Measurements from ENCODE around the gene DPT.

Gene DPT

DNA sequence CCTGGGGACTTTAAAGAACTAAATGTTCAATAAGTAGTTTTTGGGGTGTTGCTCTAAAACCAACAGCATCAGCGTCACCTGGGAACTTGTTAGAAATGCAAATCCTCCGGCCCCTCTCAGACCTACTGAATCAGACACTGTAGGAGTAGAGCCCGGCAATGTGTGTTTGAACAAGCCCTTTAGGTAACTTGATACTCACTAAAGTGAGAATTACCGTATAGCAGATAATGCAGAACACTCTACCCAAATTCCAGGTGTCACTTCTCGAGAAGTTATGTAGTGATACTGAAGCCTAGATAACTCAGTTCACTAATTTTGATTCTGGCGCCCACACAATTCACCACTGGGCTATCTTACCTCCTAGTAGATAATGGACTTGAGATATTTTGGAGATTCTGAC, 3.7 kb upstream of the DPT start:
- Histone ChIP-seq H3F3A (ENCODE audit: insufficient read depth, low read length) (no peaks in the 10 kb centered on the region), H3K36me3 (replicated peaks; ENCODE audit: insufficient read depth, low read length) (no peaks in the 10 kb centered on the region), H3K4me3 (ENCODE audit: low read length) (no peak overlapping the region), H3K79me2 (ENCODE audit: low read length) (no peaks in the 10 kb centered on the region), H3K27ac (ENCODE audit: low read length) (no peak overlapping the region), H3K9me2 (replicated peaks; ENCODE audit: insufficient read depth, low read length) (no peaks in the 10 kb centered on the region), H3K9me3 (replicated peaks; ENCODE audit: insufficient read depth, low read length) (no peaks in the 10 kb centered on the region), H3K27me3 (replicated peaks; ENCODE audit: insufficient read depth, low read length) (peaks cover 18% of the 10 kb centered on the region; the same call in 1 of the 2 replicates), H3K4me2 (ENCODE audit: low read depth, low read length) (no peak overlapping the region), H2AFZ (ENCODE audit: low read length) (no peak overlapping the region), H3K9ac (ENCODE audit: low read length) (no peak overlapping the region), H4K20me1 (ENCODE audit: insufficient read depth, low read length) (no peaks in the 10 kb centered on the region), H3K4me1 (ENCODE audit: low read length) (no peaks in the 10 kb centered on the region)
- DNase-seq, result no peak
- TF ChIP-seq EZH2 (optimal IDR thresholded peaks at IDR 0.05; ENCODE audit: low read depth, low read length) (no peak), EZH2phosphoT487 (IDR thresholded peaks at IDR 0.05; ENCODE audit: low read length) (no peak)
- TF ChIP-seq, protein P1, sequence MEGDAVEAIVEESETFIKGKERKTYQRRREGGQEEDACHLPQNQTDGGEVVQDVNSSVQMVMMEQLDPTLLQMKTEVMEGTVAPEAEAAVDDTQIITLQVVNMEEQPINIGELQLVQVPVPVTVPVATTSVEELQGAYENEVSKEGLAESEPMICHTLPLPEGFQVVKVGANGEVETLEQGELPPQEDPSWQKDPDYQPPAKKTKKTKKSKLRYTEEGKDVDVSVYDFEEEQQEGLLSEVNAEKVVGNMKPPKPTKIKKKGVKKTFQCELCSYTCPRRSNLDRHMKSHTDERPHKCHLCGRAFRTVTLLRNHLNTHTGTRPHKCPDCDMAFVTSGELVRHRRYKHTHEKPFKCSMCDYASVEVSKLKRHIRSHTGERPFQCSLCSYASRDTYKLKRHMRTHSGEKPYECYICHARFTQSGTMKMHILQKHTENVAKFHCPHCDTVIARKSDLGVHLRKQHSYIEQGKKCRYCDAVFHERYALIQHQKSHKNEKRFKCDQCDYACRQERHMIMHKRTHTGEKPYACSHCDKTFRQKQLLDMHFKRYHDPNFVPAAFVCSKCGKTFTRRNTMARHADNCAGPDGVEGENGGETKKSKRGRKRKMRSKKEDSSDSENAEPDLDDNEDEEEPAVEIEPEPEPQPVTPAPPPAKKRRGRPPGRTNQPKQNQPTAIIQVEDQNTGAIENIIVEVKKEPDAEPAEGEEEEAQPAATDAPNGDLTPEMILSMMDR (IDR thresholded peaks at IDR 0.05; ENCODE audit: low read length), result no peak

DNA sequence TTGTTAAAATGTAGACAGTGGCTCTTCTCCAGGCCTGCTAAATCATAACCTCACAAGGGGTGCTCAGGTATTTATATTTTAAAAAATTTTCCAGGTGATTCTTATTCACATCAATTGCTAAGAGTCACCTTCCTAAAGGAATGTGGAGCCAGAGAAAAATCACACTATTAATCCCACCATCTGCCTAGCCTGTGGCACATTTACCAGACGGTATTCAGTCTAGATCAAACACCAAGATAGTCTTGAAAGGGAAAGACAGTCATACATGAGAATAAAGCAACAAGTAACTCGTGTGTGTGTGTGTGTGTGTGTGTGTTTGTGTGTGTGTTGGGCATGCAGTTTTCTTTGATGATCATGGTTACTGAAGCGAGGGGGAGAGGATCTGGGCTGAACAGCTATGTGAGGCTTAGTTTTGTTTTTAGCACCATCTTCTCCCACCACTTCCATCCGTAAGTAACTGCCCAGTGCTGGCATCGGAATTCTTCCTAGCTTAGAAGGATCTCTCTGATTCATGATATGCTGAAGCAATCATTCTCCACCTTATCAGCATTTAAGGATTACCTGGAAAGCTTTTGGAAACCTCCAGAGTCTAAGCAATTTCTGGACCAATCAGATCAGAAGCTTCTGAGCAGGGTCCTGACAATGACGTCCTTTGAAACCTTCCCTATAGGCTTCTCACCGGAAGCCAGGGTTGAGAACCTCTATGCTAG, 2.4 kb upstream of the DPT start:
- H2AFZ ChIP-seq (ENCODE audit: low read length), result no peak overlapping the region
- no peaks in the 10 kb centered on the region for H3K36me3 ChIP-seq (replicated peaks; ENCODE audit: insufficient read depth, low read length)
- no peaks in the 10 kb centered on the region for H3K79me2 ChIP-seq (ENCODE audit: low read length)
- no peaks in the 10 kb centered on the region for H4K20me1 ChIP-seq (ENCODE audit: insufficient read depth, low read length)
- H3K4me1 ChIP-seq (ENCODE audit: low read length), result no peaks in the 10 kb centered on the region
- no peak overlapping the region for H3K4me3 ChIP-seq (ENCODE audit: low read length)
- no peak for DNase-seq
- peaks cover 31% of the 10 kb centered on the region for H3K27me3 ChIP-seq (replicated peaks; ENCODE audit: insufficient read depth, low read length)
- no peak overlapping the region for H3K9ac ChIP-seq (ENCODE audit: low read length)
- TF ChIP-seq EZH2 (optimal IDR thresholded peaks at IDR 0.05; ENCODE audit: low read depth, low read length) (no peak), EZH2phosphoT487 (IDR thresholded peaks at IDR 0.05; ENCODE audit: low read length) (no peak)
- TF ChIP-seq, protein P1 (IDR thresholded peaks at IDR 0.05; ENCODE audit: low read length), result no peak
- no peaks in the 10 kb centered on the region for H3K9me2 ChIP-seq (replicated peaks; ENCODE audit: insufficient read depth, low read length)
- H3K27ac ChIP-seq (ENCODE audit: low read length), result no peak overlapping the region
- H3F3A ChIP-seq (ENCODE audit: insufficient read depth, low read length), result no peaks in the 10 kb centered on the region
- no peaks in the 10 kb centered on the region for H3K9me3 ChIP-seq (replicated peaks; ENCODE audit: insufficient read depth, low read length)
- H3K4me2 ChIP-seq (ENCODE audit: low read depth, low read length), result no peak overlapping the region

DNA sequence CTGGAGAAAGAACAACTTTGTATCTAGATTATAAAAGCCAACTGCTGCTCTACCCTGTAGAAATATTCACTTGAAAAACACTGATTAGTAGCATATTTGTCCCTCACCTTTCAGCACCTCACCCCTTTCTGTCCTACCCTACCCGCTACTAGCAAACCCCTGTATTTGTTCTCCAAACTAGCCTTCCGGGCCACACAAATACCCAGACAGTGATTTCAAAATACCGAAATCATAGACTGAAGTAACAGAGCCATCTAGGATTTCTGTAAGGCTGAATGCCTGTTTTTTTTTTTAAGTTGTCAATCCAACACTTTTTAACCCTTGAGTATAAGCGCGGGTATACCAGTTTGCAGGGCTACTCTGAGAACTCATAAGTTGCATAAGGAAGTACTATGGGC, 398 bp upstream of the DPT start:
- H3K9me2 ChIP-seq (replicated peaks; ENCODE audit: insufficient read depth, low read length), result no peaks in the 10 kb centered on the region
- no peak overlapping the region for H3K27ac ChIP-seq (ENCODE audit: low read length)
- no peak overlapping the region for H3K4me2 ChIP-seq (ENCODE audit: low read depth, low read length)
- TF ChIP-seq EZH2 (optimal IDR thresholded peaks at IDR 0.05; ENCODE audit: low read depth, low read length), result no peak
- TF ChIP-seq, protein P1 (IDR thresholded peaks at IDR 0.05; ENCODE audit: low read length), result no peak
- no peak for TF ChIP-seq EZH2phosphoT487 (IDR thresholded peaks at IDR 0.05; ENCODE audit: low read length)
- H3K36me3 ChIP-seq (replicated peaks; ENCODE audit: insufficient read depth, low read length), result no peaks in the 10 kb centered on the region
- H3K9ac ChIP-seq (ENCODE audit: low read length), result no peak overlapping the region
- no peaks in the 10 kb centered on the region for H3K4me1 ChIP-seq (ENCODE audit: low read length)
- H3K79me2 ChIP-seq (ENCODE audit: low read length), result no peaks in the 10 kb centered on the region
- H3F3A ChIP-seq (ENCODE audit: insufficient read depth, low read length), result no peaks in the 10 kb centered on the region
- peaks cover 50% of the 10 kb centered on the region for H3K27me3 ChIP-seq (replicated peaks; ENCODE audit: insufficient read depth, low read length)
- no peaks in the 10 kb centered on the region; the same call in 1 of the 2 replicates for H3K9me3 ChIP-seq (replicated peaks; ENCODE audit: insufficient read depth, low read length)
- no peaks in the 10 kb centered on the region for H4K20me1 ChIP-seq (ENCODE audit: insufficient read depth, low read length)
- no peak overlapping the region for H3K4me3 ChIP-seq (ENCODE audit: low read length)
- H2AFZ ChIP-seq (ENCODE audit: low read length), result no peak overlapping the region
- DNase-seq, result no peak

Measured in MM.1S (cell line).